ENCODE results near the gene EPHA7. TPM values are rescaled to one million over a fixed set of nuclear protein-coding genes. Genes with fewer than 3 reads are reported as not detected.
A peak's percentile ranks its signal among the peaks of the same experiment; 100 is the strongest.

The EPHA7 gene
- total RNA-seq, 2 donors from 2014 or later: 2.5 to 5.5 TPM

DNA sequence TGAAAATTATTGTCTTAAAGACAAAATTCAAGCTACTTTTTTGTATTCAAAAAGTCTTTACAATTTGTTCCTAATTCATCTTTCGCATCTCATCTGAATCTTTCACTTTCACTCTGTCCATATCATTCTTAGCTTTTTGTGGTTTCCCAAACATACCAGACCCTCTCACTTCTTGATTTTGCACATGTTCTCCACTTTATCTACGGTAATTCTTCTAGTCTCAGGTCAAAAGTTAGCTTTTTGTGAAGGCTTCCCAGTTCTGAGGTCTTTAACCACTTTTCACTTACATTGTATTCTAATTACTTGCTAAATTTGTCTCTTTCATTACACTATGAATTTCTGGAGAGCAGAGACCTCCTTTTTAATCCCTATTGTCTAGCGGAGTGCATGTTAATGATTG lies 34.6 kb upstream of the EPHA7 start:
- H3K4me1 Mint-ChIP-seq: peaks cover 33% of the 10 kb centered on the region
- Histone ChIP-seq H3K27ac (ENCODE audit: low read depth, low read length) (no peak overlapping the region), H3K36me3 (ENCODE audit: control insufficient read depth, insufficient read depth, low read length) (no peaks in the 10 kb centered on the region), H3K9ac (ENCODE audit: extremely low read depth, low read length, poor library complexity, severe bottlenecking) (no peak overlapping the region), H3K27me3 (ENCODE audit: control insufficient read depth, insufficient read depth, low read length, poor library complexity, severe bottlenecking) (no peaks in the 10 kb centered on the region), H3K9me3 (ENCODE audit: control insufficient read depth, low read length) (no peaks in the 10 kb centered on the region), H3K4me1 (ENCODE audit: control insufficient read depth, insufficient read depth, low read length) (peaks cover 4% of the 10 kb centered on the region), H3K4me3 (ENCODE audit: low read length) (no peak overlapping the region)
- no peaks in the 10 kb centered on the region for H3K36me3 Mint-ChIP-seq (ENCODE audit: low read depth)
- H3K9me3 Mint-ChIP-seq: no peaks in the 10 kb centered on the region
- TF ChIP-seq, protein P1, sequence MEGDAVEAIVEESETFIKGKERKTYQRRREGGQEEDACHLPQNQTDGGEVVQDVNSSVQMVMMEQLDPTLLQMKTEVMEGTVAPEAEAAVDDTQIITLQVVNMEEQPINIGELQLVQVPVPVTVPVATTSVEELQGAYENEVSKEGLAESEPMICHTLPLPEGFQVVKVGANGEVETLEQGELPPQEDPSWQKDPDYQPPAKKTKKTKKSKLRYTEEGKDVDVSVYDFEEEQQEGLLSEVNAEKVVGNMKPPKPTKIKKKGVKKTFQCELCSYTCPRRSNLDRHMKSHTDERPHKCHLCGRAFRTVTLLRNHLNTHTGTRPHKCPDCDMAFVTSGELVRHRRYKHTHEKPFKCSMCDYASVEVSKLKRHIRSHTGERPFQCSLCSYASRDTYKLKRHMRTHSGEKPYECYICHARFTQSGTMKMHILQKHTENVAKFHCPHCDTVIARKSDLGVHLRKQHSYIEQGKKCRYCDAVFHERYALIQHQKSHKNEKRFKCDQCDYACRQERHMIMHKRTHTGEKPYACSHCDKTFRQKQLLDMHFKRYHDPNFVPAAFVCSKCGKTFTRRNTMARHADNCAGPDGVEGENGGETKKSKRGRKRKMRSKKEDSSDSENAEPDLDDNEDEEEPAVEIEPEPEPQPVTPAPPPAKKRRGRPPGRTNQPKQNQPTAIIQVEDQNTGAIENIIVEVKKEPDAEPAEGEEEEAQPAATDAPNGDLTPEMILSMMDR (conservative IDR thresholded peaks at IDR 0.05): no peak
- WGBS, 2 experiments (ENCODE audit: insufficient coverage in 1 of 2, insufficient read length in 1 of 2): 74 to 86% methylated on average over 2 of the region's 3 CpGs
- peaks cover 2% of the 10 kb centered on the region for H3K27me3 Mint-ChIP-seq (ENCODE audit: insufficient read depth)
- no peak for DNase-seq
- H3K27ac Mint-ChIP-seq: no peak overlapping the region
- no peak overlapping the region for H3K4me3 Mint-ChIP-seq

DNA sequence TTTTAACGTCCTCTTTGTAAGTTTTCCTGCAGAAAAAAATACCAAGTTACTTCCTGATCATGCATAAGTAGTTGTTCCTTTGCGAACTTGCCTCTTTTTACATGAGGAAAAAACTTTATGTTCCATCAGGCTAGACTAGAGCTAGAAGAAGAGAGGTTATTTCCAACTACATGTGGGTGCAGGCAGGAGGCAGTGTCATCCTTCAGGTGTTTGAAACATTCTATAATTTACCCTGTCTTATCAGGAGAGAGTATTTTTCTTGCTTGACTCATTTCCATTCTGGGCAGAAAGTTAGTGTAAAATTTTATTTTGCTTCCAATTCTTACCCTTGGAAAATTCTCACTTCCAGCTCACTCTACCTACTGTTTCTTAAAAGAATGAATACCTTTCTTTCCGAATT lies 28.5 kb upstream of the EPHA7 start:
- Histone ChIP-seq H3K27me3 (ENCODE audit: control insufficient read depth, insufficient read depth, low read length, poor library complexity, severe bottlenecking) (no peaks in the 10 kb centered on the region), H3K4me1 (ENCODE audit: control insufficient read depth, insufficient read depth, low read length) (no peaks in the 10 kb centered on the region), H3K27ac (ENCODE audit: low read depth, low read length) (no peak overlapping the region), H3K4me3 (ENCODE audit: low read length) (no peak overlapping the region), H3K9me3 (ENCODE audit: control insufficient read depth, low read length) (no peaks in the 10 kb centered on the region), H3K36me3 (ENCODE audit: control insufficient read depth, insufficient read depth, low read length) (no peaks in the 10 kb centered on the region), H3K9ac (ENCODE audit: extremely low read depth, low read length, poor library complexity, severe bottlenecking) (no peak overlapping the region)
- no peak for DNase-seq
- Mint-ChIP-seq H3K27me3 (ENCODE audit: insufficient read depth) (no peaks in the 10 kb centered on the region), H3K4me3 (no peak overlapping the region), H3K4me1 (peaks cover 8% of the 10 kb centered on the region), H3K9me3 (no peaks in the 10 kb centered on the region), H3K36me3 (ENCODE audit: low read depth) (no peaks in the 10 kb centered on the region), H3K27ac (no peak overlapping the region)
- WGBS, 2 experiments (ENCODE audit: insufficient coverage in 1 of 2, insufficient read length in 1 of 2): 94 to 100% methylated on average over 2 to 3 of the region's 3 CpGs
- TF ChIP-seq, protein P1 (conservative IDR thresholded peaks at IDR 0.05): peak; percentile 59

DNA sequence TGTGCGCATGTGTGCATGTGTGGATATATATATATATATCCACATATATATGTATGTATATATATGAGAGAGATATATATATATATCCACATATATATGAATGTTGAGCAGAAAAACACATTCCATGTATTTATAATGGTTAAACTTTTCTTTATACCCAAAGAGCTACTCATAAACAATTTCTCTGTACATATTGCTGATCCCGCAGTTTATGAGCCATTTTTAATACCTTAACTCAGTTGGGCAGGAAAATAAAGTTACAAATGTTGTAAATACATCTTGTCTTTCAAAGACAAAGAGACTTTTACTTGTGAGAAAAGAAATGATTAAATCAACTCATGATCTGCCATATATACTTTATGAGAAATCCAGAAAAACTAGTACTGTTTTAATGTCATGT lies 18.1 kb upstream of the EPHA7 start:
- Histone ChIP-seq H3K9me3 (ENCODE audit: control insufficient read depth, low read length) (no peaks in the 10 kb centered on the region), H3K36me3 (ENCODE audit: control insufficient read depth, insufficient read depth, low read length) (no peaks in the 10 kb centered on the region), H3K9ac (ENCODE audit: extremely low read depth, low read length, poor library complexity, severe bottlenecking) (no peak overlapping the region), H3K27ac (ENCODE audit: low read depth, low read length) (no peak overlapping the region), H3K4me3 (ENCODE audit: low read length) (no peak overlapping the region), H3K4me1 (ENCODE audit: control insufficient read depth, insufficient read depth, low read length) (no peaks in the 10 kb centered on the region), H3K27me3 (ENCODE audit: control insufficient read depth, insufficient read depth, low read length, poor library complexity, severe bottlenecking) (no peaks in the 10 kb centered on the region)
- no peak for DNase-seq
- TF ChIP-seq, protein P1 (conservative IDR thresholded peaks at IDR 0.05): no peak
- WGBS, 2 experiments (ENCODE audit: insufficient coverage in 1 of 2, insufficient read length in 1 of 2): 88% methylated on average over 1 of the region's 2 CpGs; no CpG with 5 or more reads in 1 of the 2 experiments
- Mint-ChIP-seq H3K36me3 (ENCODE audit: low read depth) (no peaks in the 10 kb centered on the region), H3K27ac (no peak overlapping the region), H3K27me3 (ENCODE audit: insufficient read depth) (no peaks in the 10 kb centered on the region), H3K4me1 (peaks cover 8% of the 10 kb centered on the region), H3K4me3 (no peak overlapping the region), H3K9me3 (no peaks in the 10 kb centered on the region)
